GM21737 (cell line): ENCODE results near the gene OR5M10.
"Not testable (repeated sequence)": the region's sequence is repeated elsewhere in the genome, so short reads cannot be mapped to it uniquely, and the experiment has no call there.

ENCODE experiments used
- ATAC-seq: cut with Tn5 transposase; IDR thresholded peaks from one replicate; pipeline ENCODE4 v1.9.1; 2021; ENCODE audit warnings: mild to moderate bottlenecking, moderate library complexity; ENCODE audit not compliant: unreplicated experiment

OR5M10 gene

GRCh38 chr11:56577621-56578020 lies at the start of gene OR5M10:
OR5M10 (minus strand) TSS chr11:56577721; CDS start chr11:56577721, 0 bp downstream.
- ATAC-seq, result no peak

DNA sequence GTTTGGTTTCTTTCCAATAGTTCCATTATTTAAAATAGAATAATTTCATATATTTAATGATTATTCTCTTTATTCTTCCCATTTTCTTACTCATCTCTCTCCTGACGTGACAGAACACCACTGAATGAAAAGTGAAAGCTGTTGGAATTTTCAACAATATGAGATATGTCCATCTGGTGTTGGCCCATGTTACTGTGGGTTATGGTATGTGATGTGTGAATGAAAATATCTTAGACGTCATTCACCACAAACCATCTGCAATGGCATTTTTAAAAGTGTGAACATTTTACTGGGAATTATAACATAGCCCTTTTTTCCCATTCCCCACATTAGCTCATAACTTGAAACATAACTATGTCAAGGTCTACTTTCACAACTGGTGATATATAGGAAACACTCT lies 48.4 kb upstream of the OR5M10 start:
- ATAC-seq, result no peak

GRCh38 chr11:56624661-56625110 lies 47.2 kb upstream of the OR5M10 start:
- ATAC-seq, result no peak

DNA sequence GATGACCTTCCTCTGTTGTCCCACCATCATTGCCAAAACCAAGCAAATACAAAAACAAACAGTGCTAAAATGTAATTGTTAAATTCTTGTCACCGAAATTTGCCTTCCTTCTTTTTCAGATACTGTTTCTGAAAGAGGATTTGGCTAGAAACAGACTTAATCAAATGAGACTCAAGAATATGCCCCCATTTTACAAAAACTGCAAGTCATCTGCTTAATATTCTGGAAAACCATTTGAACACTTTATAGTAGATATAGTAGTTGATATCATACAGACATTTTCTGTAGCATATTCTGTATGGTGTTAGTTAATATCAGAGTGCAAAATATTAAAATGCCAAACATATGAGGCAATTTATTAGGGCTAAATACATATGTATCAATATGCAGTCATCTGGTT lies 33.7 kb upstream of the OR5M10 start:
- ATAC-seq, result no peak

GRCh38 chr11:56592088-56592717 lies 14.7 kb upstream of the OR5M10 start:
- not testable (repeated sequence) for ATAC-seq

DNA sequence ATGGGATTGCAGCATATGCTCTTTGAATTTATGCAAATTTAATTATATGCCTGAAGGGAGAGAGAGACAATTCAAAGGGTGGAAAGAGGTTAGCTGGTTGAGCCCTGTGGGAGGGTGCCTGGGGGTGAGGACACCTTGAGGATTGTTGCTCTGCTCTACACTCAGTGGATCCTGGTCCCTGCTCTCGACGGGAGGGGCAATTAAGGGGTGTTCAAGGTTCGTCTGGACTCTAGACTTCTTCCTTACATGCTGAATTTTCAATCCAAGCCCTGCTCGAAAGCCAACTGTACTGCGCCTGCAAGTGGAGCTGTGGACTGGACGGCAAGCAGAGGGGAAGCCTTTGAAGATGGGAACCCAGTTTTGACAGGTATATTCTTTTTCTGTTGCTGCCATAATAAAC lies 18.9 kb downstream of the OR5M10 start:
- ATAC-seq, result no peak

DNA sequence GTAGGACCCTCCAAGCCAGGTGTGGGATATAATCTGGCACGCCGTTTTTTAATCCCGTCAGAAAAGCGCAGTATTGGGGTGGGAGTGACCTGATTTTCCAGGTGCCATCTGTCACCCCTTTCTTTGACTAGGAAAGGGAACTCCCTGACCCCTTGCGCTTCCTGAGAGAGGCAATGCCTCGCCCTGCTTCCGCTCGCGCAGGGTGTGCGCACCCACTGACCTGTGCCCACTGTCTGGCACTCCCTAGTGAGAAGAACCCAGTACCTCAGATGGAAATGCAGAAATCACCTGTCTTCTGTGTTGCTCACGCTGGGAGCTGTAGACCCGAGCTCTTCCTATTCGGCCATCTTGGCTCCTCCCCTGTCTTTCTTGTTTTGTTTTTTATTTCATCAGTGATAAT lies 22.8 kb downstream of the OR5M10 start:
- ATAC-seq, result not testable (repeated sequence)

DNA sequence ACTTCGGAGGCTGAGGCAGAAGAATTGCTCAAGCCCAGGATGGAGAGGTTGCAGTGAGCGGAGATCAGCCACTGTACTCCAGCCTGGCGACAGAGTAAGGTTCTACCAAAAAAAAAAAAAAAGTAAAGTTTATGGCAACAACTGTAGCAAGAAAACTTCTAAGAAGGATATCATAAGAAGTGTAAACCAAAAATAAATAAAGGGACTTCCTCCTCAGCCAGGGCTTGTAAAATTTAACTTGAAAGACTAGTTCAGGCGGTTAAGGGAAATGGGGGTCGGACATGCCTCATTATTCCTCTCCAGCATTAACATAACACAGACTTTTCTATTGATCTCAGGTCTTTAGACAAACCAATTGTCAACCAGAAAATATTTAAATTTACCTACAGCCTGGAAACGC lies 32.0 kb downstream of the OR5M10 start:
- ATAC-seq, result no peak

GRCh38 chr11:56543739-56544138 lies 33.8 kb downstream of the OR5M10 start:
- no peak for ATAC-seq

- ATAC-seq, result no peak
Measured at GRCh38 chr11:56543157-56543556, 34.4 kb downstream of the OR5M10 start, which contains the start of gene OR5M11. OR5M11 (minus strand) TSS chr11:56543257; CDS start chr11:56543257, 0 bp downstream.

DNA sequence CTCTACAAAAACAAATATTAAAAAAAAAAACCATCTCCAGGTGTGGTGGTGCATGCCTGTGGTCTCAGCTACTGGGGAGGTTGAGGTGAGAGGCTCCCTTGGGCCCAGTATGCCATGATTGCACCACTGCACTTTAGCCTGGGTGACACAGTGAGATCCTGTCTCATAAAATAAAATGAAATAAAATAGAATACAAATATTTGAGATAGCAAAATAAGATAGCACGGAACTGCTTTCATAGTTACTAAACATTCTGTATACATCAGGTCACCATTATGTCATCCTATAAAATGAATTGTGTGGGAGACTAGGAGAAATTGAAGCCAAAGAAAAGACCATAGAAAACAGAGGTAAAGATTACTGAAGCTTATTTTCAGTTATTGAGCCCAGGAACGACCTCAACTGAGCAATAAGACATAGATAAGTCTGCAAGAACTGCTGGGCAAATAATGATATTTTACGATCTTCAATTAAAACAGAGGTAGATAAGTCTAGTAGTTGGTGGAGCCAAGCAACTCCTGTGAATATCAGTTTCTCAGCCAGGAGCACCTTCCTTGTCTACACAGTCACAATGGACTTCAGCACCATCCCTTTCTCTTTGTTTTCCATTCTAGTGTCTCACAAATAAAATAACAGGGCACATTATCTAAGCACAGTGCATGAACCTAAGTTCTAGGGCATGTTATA lies 44.3 kb downstream of the OR5M10 start:
- ATAC-seq, result no peak

- no peak for ATAC-seq
Measured at GRCh38 chr11:56531856-56532255, 45.7 kb downstream of the OR5M10 start.
